HG02973 (cell line): ENCODE results near the gene KLHL41.

ENCODE experiments used
- ATAC-seq: cut with Tn5 transposase; IDR thresholded peaks from one replicate; pipeline ENCODE4 v1.9.1; 2021; ENCODE audit warnings: moderate library complexity; ENCODE audit not compliant: unreplicated experiment

Gene KLHL41

GRCh38 chr2:169509298-169509885 is at the start of gene KLHL41:
Gene KLHL41, plus strand, starts transcription at chr2:169509702. Its CDS starts 77 bp downstream, at chr2:169509779.
- ATAC-seq: no peak

DNA sequence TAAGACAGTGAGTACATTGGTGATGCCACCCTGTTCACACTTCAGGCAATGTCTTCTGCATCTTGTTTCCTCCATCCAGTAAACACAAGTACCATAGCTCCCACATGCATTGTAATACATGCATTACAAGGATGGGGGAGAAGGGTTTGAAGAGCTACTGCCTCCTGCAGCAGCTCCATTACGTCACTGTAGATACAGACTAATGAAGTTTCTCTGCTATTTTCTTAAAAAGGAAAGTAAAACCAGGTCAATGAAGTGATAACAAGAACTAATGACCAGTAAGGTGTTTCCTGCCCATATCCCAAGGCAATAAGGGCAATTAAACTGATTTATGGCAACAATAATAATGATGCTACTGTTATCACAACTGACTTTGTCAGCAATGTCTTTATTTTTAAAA is 48.4 kb upstream of the KLHL41 start:
- ATAC-seq: no peak

DNA sequence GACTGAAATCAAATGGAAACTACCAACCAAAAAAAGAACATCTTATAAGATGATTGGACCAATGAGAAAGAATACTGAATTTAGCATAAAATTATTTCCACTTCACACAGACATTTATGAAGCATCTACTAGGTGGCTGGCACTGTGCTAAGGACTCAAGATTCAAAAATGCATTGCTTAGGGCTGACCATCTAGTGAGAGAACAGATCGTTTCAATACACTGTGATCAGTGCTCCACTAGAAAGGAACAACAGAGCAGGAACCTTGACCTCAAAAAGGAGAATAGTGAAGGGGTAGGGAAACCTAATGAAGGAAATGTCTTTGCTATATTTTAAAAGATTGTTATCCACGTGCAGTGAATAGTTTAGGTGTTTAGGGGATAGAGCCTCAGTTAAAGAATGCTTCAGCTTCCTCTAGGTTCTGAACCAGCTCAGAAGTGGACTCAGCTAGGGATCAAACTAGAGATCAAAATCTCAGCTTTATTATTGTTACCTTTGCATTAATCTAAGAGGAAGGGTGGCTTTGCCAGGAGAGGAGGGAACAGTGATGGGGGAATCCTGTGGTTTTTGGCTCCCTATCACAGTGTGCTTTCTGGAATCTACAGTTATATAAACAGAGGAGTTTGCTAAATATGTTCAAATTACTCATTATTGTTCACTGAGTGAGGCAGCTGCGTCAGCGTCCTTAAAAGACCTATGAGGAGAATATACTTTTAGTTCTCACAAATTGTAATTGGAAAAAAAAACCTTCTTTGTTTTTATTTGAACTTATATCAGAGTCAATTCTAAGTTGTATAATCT is 46.4 kb upstream of the KLHL41 start:
- no peak for ATAC-seq

DNA sequence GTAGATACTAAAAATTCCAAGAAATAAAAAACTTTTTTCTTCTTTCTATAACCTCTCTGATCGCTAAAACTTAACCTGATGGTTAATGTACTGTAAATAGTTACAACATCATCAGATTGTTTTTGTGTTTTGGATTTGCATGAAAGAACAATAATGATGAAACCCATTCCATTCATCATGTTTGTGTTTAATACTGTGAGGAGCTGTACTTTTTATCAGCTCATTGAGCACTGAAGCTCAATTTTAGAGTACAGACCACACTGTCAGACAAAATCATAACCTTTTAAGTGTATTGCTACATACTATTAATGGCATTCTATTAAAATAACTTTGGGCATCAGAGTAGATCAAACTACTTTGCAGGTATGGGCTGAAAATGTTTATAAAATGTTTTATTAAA is 45.0 kb upstream of the KLHL41 start:
- ATAC-seq: no peak

DNA sequence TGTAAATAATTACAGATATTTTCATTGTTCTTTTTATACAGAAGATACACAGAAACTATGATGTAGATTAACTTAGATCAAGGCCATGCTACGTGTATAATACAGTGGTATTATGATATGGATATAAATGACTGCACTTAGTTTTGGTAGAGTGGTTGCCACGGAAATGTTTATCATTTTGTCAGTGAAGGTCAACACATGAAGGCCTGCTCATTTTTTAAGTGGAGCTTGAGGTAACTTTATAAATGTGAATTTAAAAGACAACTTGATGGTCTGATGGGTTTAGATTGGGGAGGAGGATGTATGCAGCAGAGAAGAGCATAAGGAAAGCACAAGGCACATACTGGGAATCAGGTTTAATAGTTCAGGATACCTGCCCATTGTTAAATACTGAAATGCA is 44.6 kb upstream of the KLHL41 start:
- no peak for ATAC-seq

- ATAC-seq: no peak
Observed at GRCh38 chr2:169468841-169469240, 40.7 kb upstream of the KLHL41 start.

GRCh38 chr2:169469952-169470572 is 39.4 kb upstream of the KLHL41 start:
- ATAC-seq: no peak

DNA sequence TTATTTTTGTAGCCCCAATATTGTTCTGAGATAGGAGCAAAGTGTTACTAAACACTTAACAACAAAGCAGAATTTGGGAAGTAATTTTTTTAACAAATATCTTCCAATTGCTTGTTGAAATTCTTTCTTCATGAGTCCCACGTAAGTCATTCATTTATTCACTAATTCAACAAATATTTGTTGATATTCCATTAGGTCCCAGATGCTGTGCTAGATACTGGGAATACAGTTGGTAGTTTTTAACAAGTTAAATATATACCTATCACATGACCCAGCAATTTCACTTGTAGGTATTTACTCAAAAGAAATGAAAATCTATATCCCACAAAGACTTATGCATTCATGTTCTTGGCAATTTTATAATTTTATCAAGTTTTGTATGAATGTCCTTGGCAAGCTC is 37.3 kb upstream of the KLHL41 start:
- no peak for ATAC-seq

GRCh38 chr2:169476459-169476858 is 33.0 kb upstream of the KLHL41 start:
- ATAC-seq: no peak

GRCh38 chr2:169478339-169478738 is 31.2 kb upstream of the KLHL41 start:
- no peak for ATAC-seq

- no peak for ATAC-seq
Observed at GRCh38 chr2:169478745-169479256, 30.7 kb upstream of the KLHL41 start.

DNA sequence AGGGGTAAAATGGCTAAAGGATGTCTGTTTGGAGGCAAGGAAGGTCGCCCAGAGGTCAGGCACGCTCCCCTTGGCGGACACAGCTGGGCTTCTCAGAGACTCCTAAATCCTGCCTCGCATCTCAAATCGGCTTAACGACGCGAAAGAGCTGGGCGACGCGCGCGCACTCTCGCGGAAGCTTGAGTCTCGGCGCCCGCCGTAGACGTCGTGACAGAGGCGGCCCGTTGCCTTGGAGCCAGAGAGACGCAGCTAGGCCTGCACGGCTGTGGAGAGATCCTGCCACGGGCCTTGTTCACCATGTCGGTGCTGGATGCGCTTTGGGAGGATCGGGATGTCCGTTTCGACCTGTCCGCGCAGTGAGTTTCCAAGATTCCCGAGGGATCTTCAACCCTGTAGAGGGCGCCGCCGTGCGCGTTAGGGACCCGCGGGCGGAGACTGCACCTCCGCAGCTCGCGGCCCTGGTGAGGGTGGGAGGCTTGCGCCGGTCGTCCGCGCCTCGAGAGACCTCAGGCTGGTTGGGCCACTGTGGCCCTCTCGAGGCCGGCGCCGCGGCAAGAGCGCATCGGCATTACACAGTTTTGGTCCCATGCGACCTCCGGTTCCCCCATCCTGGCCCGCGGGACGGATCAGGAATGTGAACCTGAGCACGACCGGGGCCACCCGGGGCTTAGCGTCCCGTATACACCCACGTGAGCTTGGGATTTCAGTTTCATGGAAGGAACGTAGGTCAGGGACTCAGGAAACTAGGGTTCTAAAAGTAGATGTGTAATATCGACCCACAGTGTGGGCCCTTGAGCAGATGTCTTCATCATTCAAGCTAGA is 30.0 kb upstream of the KLHL41 start, which contains the start of gene BBS5:
BBS5 (plus strand) TSS at position 238 of the 822 bp plus-strand sequence; CDS start at position 298, 60 bp downstream.
- peak; percentile 98 for ATAC-seq

GRCh38 chr2:169480079-169480465 is 29.4 kb upstream of the KLHL41 start:
- ATAC-seq: peak; percentile 4

DNA sequence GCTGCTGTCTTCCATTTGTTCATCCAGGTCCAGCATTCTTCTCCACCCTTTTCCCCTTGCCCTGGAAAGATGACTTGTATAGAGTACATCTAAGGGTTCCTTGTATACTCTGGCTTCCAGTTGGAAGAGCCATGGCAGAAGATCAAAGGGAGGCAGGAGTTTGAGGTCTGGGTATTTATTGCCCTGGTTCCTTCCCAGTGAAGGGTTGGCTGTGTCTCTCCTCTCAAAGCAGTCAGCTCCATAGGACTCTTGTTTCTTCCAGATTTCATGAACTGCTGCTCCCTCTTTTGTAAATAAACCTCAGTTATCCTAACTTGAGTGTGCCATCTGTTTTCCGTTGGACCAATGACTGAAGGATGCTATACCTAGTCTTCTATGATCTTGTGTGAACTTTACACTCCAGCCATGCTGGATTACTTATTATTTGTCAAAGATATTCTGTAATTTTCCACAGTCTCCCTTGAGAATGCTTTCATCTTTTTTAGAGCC is 23.8 kb upstream of the KLHL41 start:
- no peak for ATAC-seq

- ATAC-seq: no peak
Observed at GRCh38 chr2:169486487-169486886, 23.0 kb upstream of the KLHL41 start.

- no peak for ATAC-seq
Observed at GRCh38 chr2:169490834-169491233, 18.7 kb upstream of the KLHL41 start.

DNA sequence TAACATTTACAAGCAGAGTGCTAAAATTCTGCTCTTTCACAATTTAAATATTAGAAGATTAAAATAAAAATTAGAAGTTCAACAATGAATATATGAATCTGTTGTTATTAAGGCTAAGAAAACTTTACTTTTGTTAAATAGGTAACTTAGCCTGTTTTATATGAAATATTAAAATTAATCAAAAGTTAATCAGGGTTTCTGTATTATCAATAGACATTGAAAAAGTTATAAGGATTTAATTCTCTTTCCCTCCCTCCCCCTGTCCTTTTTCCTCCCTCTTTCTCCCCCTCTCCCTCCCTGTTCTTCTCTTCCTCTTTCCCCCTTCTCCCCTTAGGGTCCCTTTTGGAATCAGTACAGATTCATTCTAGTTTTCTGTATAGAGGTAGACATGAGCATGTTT is 18.1 kb upstream of the KLHL41 start:
- ATAC-seq: no peak

GRCh38 chr2:169493360-169493759 is 16.1 kb upstream of the KLHL41 start:
- ATAC-seq: no peak

DNA sequence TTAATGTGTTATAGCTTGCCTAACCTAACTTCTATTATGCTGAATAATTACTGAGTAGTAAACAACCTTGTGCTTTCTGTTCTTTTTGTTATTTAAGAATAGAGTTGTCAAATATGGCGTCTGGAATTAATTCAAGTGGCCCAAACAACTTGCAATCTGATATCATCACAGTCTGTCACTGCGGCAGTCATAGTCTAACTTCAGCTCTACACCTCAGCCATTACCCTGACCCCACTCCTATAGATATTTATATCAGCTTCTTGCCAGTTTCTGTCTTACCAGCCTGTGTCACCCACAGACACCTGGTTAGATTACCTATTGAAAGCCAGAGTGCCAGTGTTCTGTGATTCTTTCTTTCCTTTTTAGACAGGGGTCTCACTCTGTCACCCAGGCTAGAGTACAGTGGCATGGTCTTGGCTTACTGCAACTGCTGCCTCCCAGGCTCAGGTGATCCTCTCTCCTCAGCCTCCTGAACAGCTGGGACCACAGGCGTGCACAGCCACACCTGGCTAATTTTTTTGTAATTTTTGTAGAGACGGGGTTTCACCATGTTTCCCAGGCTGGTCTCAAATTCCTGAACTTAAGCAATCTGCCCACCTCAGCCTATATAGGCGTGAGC is 14.1 kb upstream of the KLHL41 start:
- ATAC-seq: no peak

DNA sequence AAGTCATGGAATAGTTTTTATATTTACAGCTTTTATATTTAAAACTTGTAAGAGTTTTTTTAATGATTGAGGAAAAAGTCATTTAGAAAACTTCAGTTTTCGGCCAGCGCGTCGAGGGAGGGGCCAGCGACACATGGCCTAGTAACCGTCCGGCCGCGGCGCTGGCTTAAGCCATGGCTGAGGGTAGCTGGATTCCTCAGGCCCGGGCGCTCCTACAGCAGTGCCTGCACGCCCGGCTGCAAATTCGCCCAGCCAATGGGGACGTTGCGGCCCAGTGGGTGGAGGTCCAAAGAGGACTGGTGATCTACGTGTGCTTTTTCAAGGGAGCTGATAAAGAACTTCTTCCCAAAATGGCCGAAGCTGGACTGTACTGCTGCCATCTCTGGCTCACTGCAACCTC is 4.9 kb upstream of the KLHL41 start:
- ATAC-seq: no peak
